Gastroesophageal sphincter (tissue), 3 donors: ENCODE measurements around the gene NARF.

Experiments used
- CTCF ChIP-seq, 4 experiments: fragments of 200-600 bp in 2 of 4; fragments of 450-650 bp in 2 of 4; sonication (generic) in 1 of 4; IDR thresholded peaks; one replicate each; pipeline ENCODE4 v1.5.1; 2017 to 2019; ENCODE audit warnings: antibody characterized with exemption in 4 of 4, mild to moderate bottlenecking in 2 of 4, moderate library complexity in 2 of 4
- POLR2A ChIP-seq, 2 donors: fragments of 450-650 bp; IDR thresholded peaks; one replicate each; pipeline ENCODE4 v1.6.1; 2017; ENCODE audit warnings: antibody characterized with exemption in 2 of 2, mild to moderate bottlenecking in 2 of 2, moderate library complexity in 1 of 2

GRCh38 chr17:82517230-82517865 is 58.8 kb downstream of the NARF start:
- TF ChIP-seq CTCF (IDR thresholded peaks at IDR 0.05), result no peak
- no peak for TF ChIP-seq POLR2A (IDR thresholded peaks at IDR 0.05)
